Measurements from ENCODE around the gene NUDT21. TPM values are rescaled to one million over a fixed set of nuclear protein-coding genes. Genes with fewer than 3 reads are reported as not detected.
"Not testable (repeated sequence)": the region's sequence is repeated elsewhere in the genome, so short reads cannot be mapped to it uniquely, and the experiment has no call there.

NUDT21 gene
- total RNA-seq = 232 and 239 TPM in 2 replicates
- long read RNA-seq, full-length matches to known transcripts = 104 of 137 reads
- long read RNA-seq, partial matches to known transcripts = 7 of 137 reads
- long read RNA-seq, other reads (novel, unspliced or antisense) = 26 of 137 reads

- TF ChIP-seq CTCF (conservative IDR thresholded peaks at IDR 0.05) = no peak
- peaks cover 9% of the 10 kb centered on the region for H3K36me3 Mint-ChIP-seq (ENCODE audit: low read depth)
- no peaks in the 10 kb centered on the region for H3K27me3 Mint-ChIP-seq (ENCODE audit: low read depth)
- no peaks in the 10 kb centered on the region for H3K9me3 Mint-ChIP-seq
- peaks cover 47% of the 10 kb centered on the region for H3K4me1 Mint-ChIP-seq
- H3K4me3 Mint-ChIP-seq = peak within 1 kb of the TSS; percentile 95
- peak within 1 kb of the TSS; percentile 94 for H3K27ac Mint-ChIP-seq (ENCODE audit: unreplicated experiment)
- DNase-seq (ENCODE audit: low read depth, low spot score) = peak; percentile 76
Observed at GRCh38 chr16:56450986-56451752, at the start of gene NUDT21, which contains the start of gene OGFOD1. TSS of gene NUDT21 (minus strand) at chr16:56451332. CDS start at chr16:56451202, 130 bp downstream. TSS of gene OGFOD1 (plus strand) at chr16:56451554. CDS start at chr16:56451613, 59 bp downstream.

DNA sequence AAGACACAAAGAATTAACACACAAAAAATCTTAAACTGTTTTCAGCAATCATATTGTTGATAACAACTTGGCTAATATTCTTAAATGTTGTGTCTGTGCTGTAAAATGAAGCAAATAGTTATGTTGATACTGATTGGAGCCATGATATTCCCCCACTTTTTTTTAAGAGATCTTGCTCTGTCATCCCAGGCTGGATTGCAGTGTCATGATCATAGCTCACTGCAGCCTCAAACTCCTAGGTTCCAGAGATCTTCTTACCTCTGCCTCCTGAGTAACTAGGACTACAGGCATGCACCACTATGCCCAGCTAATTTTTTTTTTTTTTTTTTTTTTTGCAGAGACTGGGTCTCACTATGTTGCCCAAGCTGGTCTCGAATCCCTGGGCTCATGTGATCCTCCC lies 42.7 kb upstream of the NUDT21 start:
- Mint-ChIP-seq H3K27me3 (ENCODE audit: low read depth) (no peaks in the 10 kb centered on the region), H3K36me3 (ENCODE audit: low read depth) (peaks cover 12% of the 10 kb centered on the region), H3K4me3 (no peak overlapping the region), H3K4me1 (no peaks in the 10 kb centered on the region), H3K27ac (ENCODE audit: unreplicated experiment) (no peak overlapping the region), H3K9me3 (no peaks in the 10 kb centered on the region)
- DNase-seq (ENCODE audit: low read depth, low spot score) = no peak
- no peak for TF ChIP-seq CTCF (conservative IDR thresholded peaks at IDR 0.05)

- DNase-seq (ENCODE audit: low read depth, low spot score) = no peak
- no peak for TF ChIP-seq CTCF (conservative IDR thresholded peaks at IDR 0.05)
- H3K4me1 Mint-ChIP-seq = peaks cover 1% of the 10 kb centered on the region
- no peaks in the 10 kb centered on the region for H3K9me3 Mint-ChIP-seq
- no peak overlapping the region for H3K27ac Mint-ChIP-seq (ENCODE audit: unreplicated experiment)
- H3K36me3 Mint-ChIP-seq (ENCODE audit: low read depth) = peaks cover 12% of the 10 kb centered on the region
- H3K4me3 Mint-ChIP-seq = no peak overlapping the region
- H3K27me3 Mint-ChIP-seq (ENCODE audit: low read depth) = no peaks in the 10 kb centered on the region
Observed at GRCh38 chr16:56493126-56493525, 42.0 kb upstream of the NUDT21 start.

- TF ChIP-seq CTCF (conservative IDR thresholded peaks at IDR 0.05) = no peak
- Mint-ChIP-seq H3K36me3 (ENCODE audit: low read depth) (peaks cover 10% of the 10 kb centered on the region), H3K4me1 (peaks cover 4% of the 10 kb centered on the region), H3K27me3 (ENCODE audit: low read depth) (no peaks in the 10 kb centered on the region), H3K27ac (ENCODE audit: unreplicated experiment) (no peak overlapping the region), H3K9me3 (no peaks in the 10 kb centered on the region), H3K4me3 (no peak overlapping the region)
- DNase-seq (ENCODE audit: low read depth, low spot score) = no peak
Observed at GRCh38 chr16:56491657-56492261, 40.6 kb upstream of the NUDT21 start.

- H3K27ac Mint-ChIP-seq (ENCODE audit: unreplicated experiment); H3K4me3 Mint-ChIP-seq; H3K9me3 Mint-ChIP-seq; H3K36me3 Mint-ChIP-seq (ENCODE audit: low read depth); DNase-seq (ENCODE audit: low read depth, low spot score); H3K4me1 Mint-ChIP-seq; H3K27me3 Mint-ChIP-seq (ENCODE audit: low read depth): not testable (repeated sequence)
Observed at GRCh38 chr16:56488868-56489267, 37.7 kb upstream of the NUDT21 start.

DNA sequence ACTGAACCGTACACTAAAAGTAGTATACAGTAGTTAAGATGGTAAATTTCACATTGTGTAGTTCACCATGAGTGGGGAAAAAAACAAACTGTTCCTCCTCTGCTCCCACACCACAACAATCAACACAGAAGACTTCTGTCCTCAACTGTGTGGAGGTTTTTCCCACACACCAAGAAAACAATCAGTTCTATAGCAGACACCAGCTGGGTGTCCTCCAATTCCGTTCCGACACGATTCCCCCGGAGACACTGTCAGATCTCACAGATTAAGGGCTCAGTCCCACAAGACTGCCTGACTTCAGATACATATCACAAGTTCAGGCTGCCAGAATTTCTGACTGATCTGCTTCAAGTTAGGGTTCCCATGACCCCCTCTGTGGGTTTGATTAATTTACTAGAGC lies 36.9 kb upstream of the NUDT21 start:
- no peaks in the 10 kb centered on the region for H3K27me3 Mint-ChIP-seq (ENCODE audit: low read depth)
- peaks cover 4% of the 10 kb centered on the region for H3K4me1 Mint-ChIP-seq
- H3K4me3 Mint-ChIP-seq = no peak overlapping the region
- no peaks in the 10 kb centered on the region for H3K9me3 Mint-ChIP-seq
- TF ChIP-seq CTCF (conservative IDR thresholded peaks at IDR 0.05) = no peak
- no peak for DNase-seq (ENCODE audit: low read depth, low spot score)
- H3K27ac Mint-ChIP-seq (ENCODE audit: unreplicated experiment) = no peak overlapping the region
- peaks cover 7% of the 10 kb centered on the region for H3K36me3 Mint-ChIP-seq (ENCODE audit: low read depth)

Data from neural crest cell (in vitro differentiated cells).